Measurements from ENCODE around the gene SLC44A1. TPM values are rescaled to one million over a fixed set of nuclear protein-coding genes. Genes with fewer than 3 reads are reported as not detected.

The SLC44A1 gene
- polyA plus RNA-seq, 2 of the 4 experiments (the other 2 are of a cell fraction) = 19.6 to 27.2 TPM

- POLR2A ChIA-PET = no interaction called here
- no peak for DNase-seq (ENCODE audit: low read depth in 1 of 2, low spot score in 1 of 2)
- WGBS (ENCODE audit: missing lambda C conversion rate) = 92% methylated on average over 3 of the region's 3 CpGs
Measured at GRCh38 chr9:105396441-105396840, 152.0 kb downstream of the SLC44A1 start.

GRCh38 chr9:105396901-105397300, 152.4 kb downstream of the SLC44A1 start:
- ATAC-seq = no peak
- no peak overlapping the region for H3K4me3 ChIP-seq
- H3K4me2 ChIP-seq = no peak overlapping the region
- H3K9me3 ChIP-seq = no peaks in the 10 kb centered on the region
- no peak for DNase-seq (ENCODE audit: low read depth in 1 of 2, low spot score in 1 of 2)
- WGBS (ENCODE audit: missing lambda C conversion rate) = 88% methylated on average over 3 of the region's 3 CpGs
- FAIRE-seq = no peak
- no peaks in the 10 kb centered on the region for H3K4me1 ChIP-seq
- CTCF ChIA-PET = no interaction called here
- POLR2A ChIA-PET = no interaction called here
- H3K27ac ChIP-seq = no peak overlapping the region
- TF ChIP-seq E2F6 (IDR thresholded peaks at IDR 0.05; ENCODE audit: borderline replicate concordance, low read depth) = no peak
- no peak for TF ChIP-seq PHF8 (IDR thresholded peaks at IDR 0.05; ENCODE audit: borderline replicate concordance, low read depth)
- no peak for TF ChIP-seq MAX (IDR thresholded peaks at IDR 0.05)
- TF ChIP-seq TFCP2L1 (CRISPR knock-in tag; IDR thresholded peaks at IDR 0.05) = no peak
- no peak for TF ChIP-seq KDM1A (IDR thresholded peaks at IDR 0.05; ENCODE audit: low read depth)
- TF ChIP-seq ELK1 (IDR thresholded peaks at IDR 0.05; ENCODE audit: low read depth, low read length) = no peak
- no peak for TF ChIP-seq ESRRA (IDR thresholded peaks at IDR 0.05; ENCODE audit: borderline replicate concordance, low read length)
- no peak for TF ChIP-seq BHLHE40 (IDR thresholded peaks at IDR 0.05; ENCODE audit: low read depth, low read length)
- TF ChIP-seq NPAS2 (CRISPR knock-in tag; IDR thresholded peaks at IDR 0.05; ENCODE audit: borderline replicate concordance) = no peak
- TF ChIP-seq EP300 (IDR thresholded peaks at IDR 0.05) = no peak
- TF ChIP-seq CBX8 (IDR thresholded peaks at IDR 0.05) = no peak
- no peak for TF ChIP-seq HOXB5 (CRISPR knock-in tag; IDR thresholded peaks at IDR 0.05)
- TF ChIP-seq REST (IDR thresholded peaks at IDR 0.05) = no peak
- no peak for TF ChIP-seq CBX2 (IDR thresholded peaks at IDR 0.05; ENCODE audit: borderline replicate concordance, low read depth)

More at GRCh38 chr9:105396441-105396840, 152.0 kb downstream of the SLC44A1 start:
- Histone ChIP-seq H3K4me1 (no peaks in the 10 kb centered on the region), H3K4me2 (no peak overlapping the region), H3K4me3 (no peak overlapping the region), H3K27ac (no peak overlapping the region), H3K9me3 (no peaks in the 10 kb centered on the region)
- no peak for ATAC-seq
- FAIRE-seq = no peak
- TF ChIP-seq RARB (CRISPR knock-in tag; IDR thresholded peaks at IDR 0.05) (no peak), MAX (IDR thresholded peaks at IDR 0.05) (no peak), ATOH8 (CRISPR knock-in tag; IDR thresholded peaks at IDR 0.05; ENCODE audit: low read depth) (no peak), RNF2 (IDR thresholded peaks at IDR 0.05; ENCODE audit: borderline replicate concordance, low read depth) (no peak), MAFK (IDR thresholded peaks at IDR 0.05; ENCODE audit: partially characterized antibody) (no peak), ZC3H11A (IDR thresholded peaks at IDR 0.05) (no peak), ELK1 (IDR thresholded peaks at IDR 0.05; ENCODE audit: low read depth, low read length) (no peak), ZFP36 (IDR thresholded peaks at IDR 0.05; ENCODE audit: borderline replicate concordance, partially characterized antibody) (no peak), HDAC2 (IDR thresholded peaks at IDR 0.05) (no peak), NFE2L2 (conservative IDR thresholded peaks at IDR 0.05; ENCODE audit: low read length) (no peak), CTCF (IDR thresholded peaks at IDR 0.05) (no peak), CBX2 (IDR thresholded peaks at IDR 0.05; ENCODE audit: borderline replicate concordance, low read depth) (no peak), PHF8 (IDR thresholded peaks at IDR 0.05; ENCODE audit: borderline replicate concordance, low read depth) (no peak), GATA3 (IDR thresholded peaks at IDR 0.05; ENCODE audit: borderline replicate concordance) (no peak)
- CTCF ChIA-PET = interaction anchor here (0.8 to 1.1 kb wide), 2 partner anchors 236 to 533 kb away, joined by 3 read pairs; no protein-coding TSS in a partner anchor
